Measurements from ENCODE around the gene NKD1. TPM values are rescaled to one million over a fixed set of nuclear protein-coding genes. Genes with fewer than 3 reads are reported as not detected.

Gene NKD1
- total and polyA plus RNA-seq, 2 of the 8 experiments (the other 6 are each of a cell fraction or from before 2014, with no cell fraction given), result 0.70 to 4.5 TPM

DNA sequence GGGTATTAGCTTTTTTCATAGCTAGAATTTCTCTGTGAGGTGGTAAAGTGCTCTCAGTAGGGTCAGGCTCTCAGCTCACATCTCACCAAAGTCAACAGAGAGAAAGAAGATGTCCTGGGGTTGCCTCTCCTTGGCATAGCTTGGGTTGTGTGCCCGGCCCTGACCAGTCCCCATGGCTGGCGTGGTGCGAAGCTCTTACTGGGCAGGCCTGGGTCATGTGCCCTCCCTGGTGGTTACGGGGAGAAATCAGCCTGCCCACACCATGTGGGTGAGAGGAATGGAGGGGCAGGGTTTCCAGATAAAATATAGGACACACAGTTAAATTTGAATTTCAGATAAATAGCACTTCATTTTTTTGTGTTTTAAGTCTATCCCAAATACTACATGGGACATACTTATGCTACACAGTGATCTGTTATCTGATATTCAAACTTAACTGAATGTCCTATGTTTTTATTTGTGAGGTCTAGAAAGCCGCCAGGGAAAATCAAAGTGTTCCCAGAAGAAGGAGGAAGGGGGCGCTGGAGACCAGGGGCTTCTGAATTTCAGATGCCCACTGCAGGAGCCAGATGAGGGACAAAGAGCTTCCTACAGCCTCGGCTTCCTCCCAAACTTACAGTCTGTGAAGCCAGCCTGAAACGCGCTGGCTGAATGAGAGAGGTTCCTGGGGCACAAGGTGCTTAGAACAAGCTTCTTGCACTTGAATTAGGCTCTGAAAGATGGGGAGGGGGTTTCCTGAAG lies 45.4 kb downstream of the NKD1 start:
- 0 out of 2 replicates have a peak overlapping the region, but pooled peaks have one; percentile 63 for H4K8ac ChIP-seq (ENCODE audit: extremely low read depth, insufficient read depth, low read length)
- peak; percentile 74 for FAIRE-seq
- no peaks in the 10 kb centered on the region; a peak in 1 of 7 replicates for H3K27me3 ChIP-seq (replicated peaks in 1 of 4; ENCODE audit: control insufficient read depth in 3 of 4, extremely low read depth in 1 of 4, insufficient read depth in 3 of 4, low read length in 3 of 4)
- no peak overlapping the region for H3K9ac ChIP-seq (replicated peaks in 1 of 4; ENCODE audit: extremely low read depth in 1 of 4, low read depth in 3 of 4, low read length in 3 of 4)
- peaks cover 0 to 1% of the 10 kb centered on the region in 2 experiments for H4K20me1 ChIP-seq (replicated peaks in 1 of 2; ENCODE audit: control insufficient read depth in 1 of 2, insufficient read depth in 2 of 2, low read length in 2 of 2)
- no peak overlapping the region for H3K18ac ChIP-seq (ENCODE audit: extremely low read depth, low read length)
- DNase-seq (ENCODE audit: low read depth in 1 of 2, low spot score in 2 of 2), result peak; percentile 23 to 70
- no peak overlapping the region for H2BK15ac ChIP-seq (ENCODE audit: low read length)
- 53% methylated on average over 9 of the region's 9 CpGs; no CpG with 5 or more reads in 1 of the 2 experiments for WGBS, 2 experiments (ENCODE audit: extremely low coverage in 1 of 2, insufficient coverage in 1 of 2, insufficient read length in 1 of 2, insufficient replicate concordance in 2 of 2, low coverage in 1 of 2, low lambda C conversion rate in 2 of 2, missing lambda C conversion rate in 1 of 2)
- H3K4me3 ChIP-seq (ENCODE audit: extremely low read depth in 1 of 4, insufficient read depth in 2 of 4, low read depth in 3 of 4, low read length in 4 of 4), result no peak overlapping the region
- no peaks in the 10 kb centered on the region for H3K79me2 ChIP-seq (ENCODE audit: control insufficient read depth in 1 of 2, insufficient read depth in 2 of 2, low read length in 2 of 2)
- ChIA-PET POLR2A (ENCODE audit: partially characterized antibody) (interaction anchor here (1.0 to 1.1 kb wide), 2 partner anchors 18 to 71 kb away, joined by 5 to 6 read pairs; no protein-coding TSS in a partner anchor), CTCF (ENCODE audit: partially characterized antibody) (interaction anchor here (0.6 to 16.9 kb wide), 52 partner anchors 8 to 535 kb away, joined by 3 to 279 read pairs (median 5); partner anchors contain the start of gene NKD1)
- no peak overlapping the region for H2BK120ac ChIP-seq (replicated peaks; ENCODE audit: low read depth, low read length)
- no peaks in the 10 kb centered on the region for H3K36me3 ChIP-seq (ENCODE audit: control insufficient read depth in 2 of 4, insufficient read depth in 4 of 4, low read length in 3 of 4)
- H3K9me3 ChIP-seq (ENCODE audit: insufficient read depth in 2 of 2, low read depth in 1 of 2, low read length in 1 of 2), result no peaks in the 10 kb centered on the region
- peaks cover 0 to 19% (median 10%) of the 10 kb centered on the region in 4 experiments; a peak in 6 of 7 replicates for H3K4me1 ChIP-seq (replicated peaks in 1 of 4; ENCODE audit: control insufficient read depth in 3 of 4, insufficient read depth in 4 of 4, low read length in 3 of 4)
- no peak overlapping the region for H2BK12ac ChIP-seq (ENCODE audit: low read depth, low read length)
- no peak overlapping the region for H2BK20ac ChIP-seq (ENCODE audit: low read length)
- peak overlapping the region; percentile 8; the same call in 1 of the 2 replicates for H2AFZ ChIP-seq (ENCODE audit: low read length)
- H3K23ac ChIP-seq (ENCODE audit: insufficient read length), result no peak overlapping the region
- no peaks in the 10 kb centered on the region for H3K23me2 ChIP-seq (ENCODE audit: low read depth, low read length)
- H3K27ac ChIP-seq (ENCODE audit: low read depth, low read length), result no peak overlapping the region
- H3K56ac ChIP-seq (replicated peaks; ENCODE audit: insufficient read length, low read depth, low read length), result no peak overlapping the region
- no peak overlapping the region for H2BK5ac ChIP-seq (ENCODE audit: low read depth, low read length)
- H3K79me1 ChIP-seq (ENCODE audit: low read depth, low read length), result no peaks in the 10 kb centered on the region
- no peak overlapping the region for H2AK5ac ChIP-seq (ENCODE audit: low read depth, low read length)
- H3K4ac ChIP-seq (replicated peaks; ENCODE audit: insufficient read length, low read depth, low read length), result no peak overlapping the region
- no peak overlapping the region for H4K5ac ChIP-seq (ENCODE audit: insufficient read length, low read depth, low read length)
- H4K91ac ChIP-seq (replicated peaks; ENCODE audit: insufficient read length, low read length), result no peak overlapping the region
- H3K4me2 ChIP-seq (ENCODE audit: insufficient read depth in 1 of 2, low read depth in 2 of 2, low read length in 2 of 2), result no peak overlapping the region
- no peak overlapping the region for H3K14ac ChIP-seq (ENCODE audit: insufficient read length)
- no peak for TF ChIP-seq BRCA1 (IDR thresholded peaks at IDR 0.05; ENCODE audit: low read depth, low read length)
- peak; percentile 50; the same call in 1 of the 2 replicates for TF ChIP-seq USF2 (IDR thresholded peaks at IDR 0.05; ENCODE audit: low read length)
- TF ChIP-seq BCL11A (IDR thresholded peaks at IDR 0.05; ENCODE audit: low read depth in 2 of 2, low read length in 2 of 2), result no peak
- TF ChIP-seq POLR2AphosphoS5 (IDR thresholded peaks at IDR 0.05; ENCODE audit: low read depth, low read length), result no peak
- no peak for TF ChIP-seq PHF8 (conservative IDR thresholded peaks at IDR 0.05; ENCODE audit: low read depth, low read length)
- TF ChIP-seq CTBP2 (IDR thresholded peaks at IDR 0.05; ENCODE audit: borderline replicate concordance, insufficient read depth, insufficient read length, low read length), result no peak
- TF ChIP-seq MAFK (IDR thresholded peaks at IDR 0.05; ENCODE audit: low read depth, low read length), result no peak
- no peak for TF ChIP-seq SIRT6 (IDR thresholded peaks at IDR 0.05; ENCODE audit: low read length)
- TF ChIP-seq CBX5 (IDR thresholded peaks at IDR 0.05; ENCODE audit: low read depth, low read length), result no peak
- TF ChIP-seq CHD2 (IDR thresholded peaks at IDR 0.05; ENCODE audit: low read length), result no peak
- TF ChIP-seq YY1 (IDR thresholded peaks at IDR 0.05; ENCODE audit: low read depth, low read length), result no peak
- TF ChIP-seq SP2 (IDR thresholded peaks at IDR 0.05; ENCODE audit: low read length), result no peak

Measured in H1 (cell line).